Measurements from ENCODE around the gene CEP350.

DNA sequence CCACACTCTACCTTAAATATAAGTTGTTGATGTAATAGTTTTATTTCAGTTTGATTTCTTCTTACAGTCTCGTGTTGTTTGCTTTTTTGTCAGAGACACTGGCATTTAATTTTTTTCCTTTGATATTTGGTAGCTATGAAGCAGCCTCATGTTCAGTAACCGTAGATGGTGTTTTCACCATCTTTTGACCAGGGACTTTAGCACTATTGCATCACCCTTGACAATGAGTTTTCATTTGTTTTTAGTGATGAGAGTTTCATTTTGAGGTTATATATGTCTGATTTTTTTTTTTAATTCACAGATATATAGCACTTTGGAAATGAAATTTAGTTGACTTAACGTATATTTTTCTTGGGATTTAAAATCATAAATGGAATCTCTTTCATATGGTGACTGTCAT lies 36.2 kb downstream of the CEP350 start:
- TF ChIP-seq, protein P1, sequence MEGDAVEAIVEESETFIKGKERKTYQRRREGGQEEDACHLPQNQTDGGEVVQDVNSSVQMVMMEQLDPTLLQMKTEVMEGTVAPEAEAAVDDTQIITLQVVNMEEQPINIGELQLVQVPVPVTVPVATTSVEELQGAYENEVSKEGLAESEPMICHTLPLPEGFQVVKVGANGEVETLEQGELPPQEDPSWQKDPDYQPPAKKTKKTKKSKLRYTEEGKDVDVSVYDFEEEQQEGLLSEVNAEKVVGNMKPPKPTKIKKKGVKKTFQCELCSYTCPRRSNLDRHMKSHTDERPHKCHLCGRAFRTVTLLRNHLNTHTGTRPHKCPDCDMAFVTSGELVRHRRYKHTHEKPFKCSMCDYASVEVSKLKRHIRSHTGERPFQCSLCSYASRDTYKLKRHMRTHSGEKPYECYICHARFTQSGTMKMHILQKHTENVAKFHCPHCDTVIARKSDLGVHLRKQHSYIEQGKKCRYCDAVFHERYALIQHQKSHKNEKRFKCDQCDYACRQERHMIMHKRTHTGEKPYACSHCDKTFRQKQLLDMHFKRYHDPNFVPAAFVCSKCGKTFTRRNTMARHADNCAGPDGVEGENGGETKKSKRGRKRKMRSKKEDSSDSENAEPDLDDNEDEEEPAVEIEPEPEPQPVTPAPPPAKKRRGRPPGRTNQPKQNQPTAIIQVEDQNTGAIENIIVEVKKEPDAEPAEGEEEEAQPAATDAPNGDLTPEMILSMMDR (IDR thresholded peaks at IDR 0.05): no peak
- TF ChIP-seq POLR2A (IDR thresholded peaks at IDR 0.05) (no peak), POLR2AphosphoS5 (IDR thresholded peaks at IDR 0.05) (no peak)
